GM23338 (cell line): ENCODE data around the gene TNK2.

Experiments used
- EZH2 ChIP-seq: fragments of 200-600 bp; sonication (generic); IDR thresholded peaks from one replicate; pipeline ENCODE4 v1.8.0; 2017; ENCODE audit warnings: antibody characterized with exemption, mild to moderate bottlenecking, low read depth; ENCODE audit not compliant: unreplicated experiment
- POLR2AphosphoS5 ChIP-seq: IDR thresholded peaks from 2 replicates; pipeline ENCODE4 v1.6.1; 2016; ENCODE audit warnings: antibody characterized with exemption, low read depth
- REST ChIP-seq: IDR thresholded peaks from one replicate; pipeline ENCODE4 v1.6.1; 2018; ENCODE audit warnings: antibody characterized with exemption; ENCODE audit not compliant: unreplicated experiment
- TF ChIP-seq, protein P1 (sequence below), 2 experiments: fragments of 200-600 bp in 1 of 2; sonication (generic) in 1 of 2; conservative IDR thresholded peaks; 2 replicates each; pipeline versions ENCODE4 v1.5.1 to v1.6.1; 2016 to 2017; ENCODE audit warnings: antibody characterized with exemption in 2 of 2, low read depth in 2 of 2, mild to moderate bottlenecking in 2 of 2, moderate library complexity in 1 of 2

DNA sequence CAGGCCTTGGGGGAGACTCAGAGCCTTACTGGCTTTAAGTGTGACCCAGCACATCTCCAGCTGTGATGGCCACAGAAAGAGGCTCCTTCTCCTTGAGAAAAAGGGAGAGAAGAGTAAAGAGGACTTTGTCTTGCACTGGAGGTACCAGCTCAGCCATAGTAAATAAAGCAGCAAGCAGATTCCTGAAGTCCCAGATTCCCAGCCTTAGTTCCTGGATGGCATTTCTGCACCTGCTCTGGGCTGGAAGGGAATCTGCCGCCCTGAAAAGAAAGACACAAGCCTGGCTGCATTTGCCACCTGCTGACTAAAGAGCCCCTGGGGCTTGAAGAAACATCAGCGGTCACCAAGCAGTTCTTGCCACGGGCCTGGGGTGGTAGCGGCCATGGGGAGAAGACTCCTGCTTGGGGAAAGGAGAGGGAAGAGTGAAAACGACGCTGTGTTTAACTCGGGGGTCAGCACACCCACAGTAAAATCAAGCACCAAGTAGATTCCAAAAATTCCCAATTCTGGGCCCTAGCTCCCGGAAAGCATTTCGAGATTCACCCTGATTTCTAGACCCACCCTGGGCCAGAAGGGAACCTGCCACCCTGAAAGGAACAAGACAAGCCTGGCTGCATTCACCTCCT lies 24.2 kb upstream of the TNK2 start:
- TF ChIP-seq, protein P1, sequence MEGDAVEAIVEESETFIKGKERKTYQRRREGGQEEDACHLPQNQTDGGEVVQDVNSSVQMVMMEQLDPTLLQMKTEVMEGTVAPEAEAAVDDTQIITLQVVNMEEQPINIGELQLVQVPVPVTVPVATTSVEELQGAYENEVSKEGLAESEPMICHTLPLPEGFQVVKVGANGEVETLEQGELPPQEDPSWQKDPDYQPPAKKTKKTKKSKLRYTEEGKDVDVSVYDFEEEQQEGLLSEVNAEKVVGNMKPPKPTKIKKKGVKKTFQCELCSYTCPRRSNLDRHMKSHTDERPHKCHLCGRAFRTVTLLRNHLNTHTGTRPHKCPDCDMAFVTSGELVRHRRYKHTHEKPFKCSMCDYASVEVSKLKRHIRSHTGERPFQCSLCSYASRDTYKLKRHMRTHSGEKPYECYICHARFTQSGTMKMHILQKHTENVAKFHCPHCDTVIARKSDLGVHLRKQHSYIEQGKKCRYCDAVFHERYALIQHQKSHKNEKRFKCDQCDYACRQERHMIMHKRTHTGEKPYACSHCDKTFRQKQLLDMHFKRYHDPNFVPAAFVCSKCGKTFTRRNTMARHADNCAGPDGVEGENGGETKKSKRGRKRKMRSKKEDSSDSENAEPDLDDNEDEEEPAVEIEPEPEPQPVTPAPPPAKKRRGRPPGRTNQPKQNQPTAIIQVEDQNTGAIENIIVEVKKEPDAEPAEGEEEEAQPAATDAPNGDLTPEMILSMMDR (conservative IDR thresholded peaks at IDR 0.05; ENCODE audit: low read depth in 2 of 2): no peak
- no peak for TF ChIP-seq REST
- TF ChIP-seq POLR2AphosphoS5: no peak
- no peak for TF ChIP-seq EZH2
